HK-2 (cell line): ENCODE results near the gene MTHFD1L.

ENCODE experiments used
- DNase-seq: peaks from one replicate; pipeline ENCODE4 v3.0.0-alpha.2; 2018; ENCODE audit not compliant: unreplicated experiment

Gene MTHFD1L

DNA sequence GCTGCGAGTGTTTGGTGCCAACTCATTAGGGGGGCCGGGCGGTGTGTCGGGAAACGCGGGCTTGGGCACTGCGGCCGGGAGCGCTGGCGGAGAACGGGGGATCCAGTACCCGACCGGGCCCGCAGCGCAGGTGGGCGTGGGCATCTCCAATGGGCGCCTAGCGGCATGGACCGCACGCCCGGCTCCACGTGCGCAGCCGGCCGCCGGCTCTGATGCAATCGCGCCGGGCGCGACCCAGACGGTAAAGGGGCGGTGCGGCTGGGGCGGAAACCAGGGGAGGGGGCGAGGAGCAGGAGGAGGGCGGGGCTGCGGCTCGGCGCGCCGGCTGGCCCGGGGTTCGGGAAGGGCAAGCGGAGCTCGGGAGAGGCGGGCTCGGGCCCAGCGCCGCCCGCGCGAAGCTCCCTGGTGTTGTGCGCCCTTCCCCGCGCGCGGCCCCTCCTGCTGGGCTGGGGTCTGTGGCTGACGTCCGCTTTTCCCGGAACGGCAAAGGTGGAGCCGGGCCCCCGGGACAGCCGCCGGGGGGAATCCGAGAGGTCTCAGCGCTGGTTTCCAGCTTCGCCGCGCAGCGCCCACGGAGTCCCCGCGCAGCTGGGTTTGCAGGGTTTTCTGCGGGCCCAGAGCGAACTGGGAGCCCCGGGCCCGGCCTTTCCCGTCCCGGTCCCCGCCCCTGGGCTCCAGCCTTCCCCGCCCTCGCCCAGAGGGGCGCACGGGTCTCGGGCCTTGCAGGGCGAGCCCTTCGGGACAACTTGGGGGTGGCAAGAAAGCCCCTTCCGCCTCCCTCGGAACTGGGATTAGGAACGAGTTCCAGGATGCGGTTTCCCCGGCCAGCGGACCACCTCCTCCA is 867 bp downstream of the MTHFD1L start:
- peak; percentile 89 for DNase-seq

DNA sequence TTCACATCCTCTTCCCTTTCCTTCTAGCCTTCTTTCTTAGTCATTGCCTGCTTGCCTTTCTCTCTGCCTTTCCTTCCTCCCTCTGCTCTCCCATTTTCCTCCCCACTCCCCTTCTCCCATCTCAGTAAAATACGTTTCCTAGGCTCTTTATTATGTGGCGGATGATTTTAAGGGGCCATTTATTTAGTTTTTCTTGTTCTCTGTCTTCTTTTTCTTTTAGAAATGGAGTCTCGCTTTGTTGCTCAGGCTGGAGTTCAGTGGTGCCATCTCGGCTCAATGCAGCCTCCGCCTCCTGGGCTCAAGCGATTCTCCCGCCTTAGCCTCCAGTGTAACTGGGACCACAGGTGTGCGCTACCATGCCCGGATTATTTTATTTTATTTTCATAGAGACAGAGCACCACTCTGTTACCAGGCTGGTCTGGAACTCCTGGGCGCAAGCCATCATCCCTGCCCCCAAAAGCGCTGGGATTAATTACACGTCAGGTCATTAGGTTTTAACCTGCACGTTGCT is 1.5 kb downstream of the MTHFD1L start:
- peak; percentile 13 for DNase-seq

DNA sequence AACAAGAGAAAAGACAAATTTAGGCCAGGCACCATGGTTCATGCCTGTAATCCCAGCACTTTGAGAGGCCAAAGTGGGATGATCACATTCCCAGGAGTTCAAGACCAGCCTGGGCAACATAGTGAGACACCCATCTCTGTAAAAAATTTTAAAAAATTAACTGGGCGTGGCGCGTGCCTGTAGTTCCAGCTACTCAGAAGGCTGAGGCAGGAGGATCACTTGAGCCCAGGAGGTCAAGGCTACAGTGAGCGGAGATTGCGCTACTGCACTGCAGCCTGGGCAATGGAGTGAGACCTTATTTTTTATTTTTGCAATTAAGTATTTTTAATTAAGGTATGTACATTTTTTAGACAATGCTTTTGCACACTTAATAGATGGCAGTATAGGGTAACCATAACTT is 3.3 kb downstream of the MTHFD1L start:
- DNase-seq = no peak

DNA sequence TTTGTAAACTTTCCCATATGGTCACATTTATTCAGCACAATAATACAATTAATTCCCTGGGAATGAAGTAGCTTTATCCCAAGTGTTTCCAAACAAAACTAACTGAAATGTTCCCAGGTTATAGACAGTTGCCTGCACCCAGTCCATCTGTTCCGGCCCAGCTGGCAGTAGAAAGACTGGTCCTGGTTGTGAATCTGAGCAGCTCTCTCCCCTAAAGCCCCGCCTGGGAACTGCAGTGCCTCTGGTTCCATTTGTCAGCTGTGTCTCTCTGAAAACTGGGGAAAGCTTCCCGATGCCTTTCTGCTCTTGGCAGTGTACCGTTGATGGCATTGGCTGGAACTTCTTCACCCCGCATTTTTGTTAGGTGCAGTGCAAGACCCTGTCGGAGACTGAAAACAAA is 8.7 kb downstream of the MTHFD1L start:
- DNase-seq = no peak

DNA sequence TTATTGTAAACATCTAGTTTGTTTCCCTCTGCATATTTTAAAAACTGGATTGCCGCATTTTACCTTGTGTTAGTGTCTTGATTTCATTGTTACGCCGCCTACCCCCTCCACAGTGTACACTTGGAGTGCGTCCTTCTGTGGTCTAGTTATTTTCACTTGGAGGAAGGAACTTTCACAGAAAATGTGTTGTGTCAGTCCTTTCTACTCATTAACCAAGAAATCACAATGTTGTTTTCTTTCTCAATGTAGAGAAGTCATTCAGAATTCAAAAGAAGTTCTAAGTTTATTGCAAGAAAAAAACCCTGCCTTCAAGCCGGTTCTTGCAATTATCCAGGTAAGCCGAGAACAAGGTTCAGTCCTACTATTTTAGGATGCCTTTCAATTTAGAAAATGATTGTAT is 10.3 kb downstream of the MTHFD1L start:
- DNase-seq = no peak

DNA sequence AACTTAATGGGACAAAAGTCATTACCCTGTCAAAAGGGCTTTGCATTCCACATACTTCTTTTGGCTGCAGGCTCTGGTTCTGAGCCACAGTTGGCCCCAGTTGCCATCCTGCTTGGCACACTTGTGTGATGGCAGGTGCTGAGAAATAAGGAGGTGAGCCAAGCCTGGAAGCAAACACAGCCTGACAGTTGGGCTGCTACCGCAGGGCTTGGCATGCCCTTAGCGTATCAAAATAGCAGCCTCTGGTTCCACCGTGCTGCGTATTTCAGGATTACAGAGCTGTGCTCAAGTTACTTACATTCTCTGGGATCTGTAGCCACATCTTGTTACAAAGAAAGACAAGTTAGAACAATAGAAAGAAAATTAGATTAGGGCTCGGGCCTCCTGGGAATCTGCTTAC is 11.1 kb downstream of the MTHFD1L start:
- no peak for DNase-seq

DNA sequence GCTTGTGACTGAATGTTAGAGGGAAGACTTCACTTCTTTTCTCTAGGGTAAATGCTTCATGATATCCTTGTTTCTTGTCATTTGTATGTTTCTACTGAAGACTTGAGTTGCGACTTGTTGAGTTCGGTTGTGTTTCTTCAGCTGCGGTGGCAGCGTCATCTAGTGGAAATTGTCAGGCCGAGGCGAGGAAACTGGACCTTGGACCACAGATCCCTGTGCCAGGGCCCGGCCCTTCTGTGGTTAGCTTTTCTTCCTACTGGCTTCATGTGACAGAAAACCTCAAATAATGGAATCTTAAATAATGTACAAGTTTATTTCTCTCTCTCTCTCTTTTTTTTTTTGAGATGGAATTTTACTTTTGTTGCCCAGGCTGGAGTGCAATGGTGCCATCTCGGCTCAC is 12.4 kb downstream of the MTHFD1L start:
- no peak for DNase-seq

DNA sequence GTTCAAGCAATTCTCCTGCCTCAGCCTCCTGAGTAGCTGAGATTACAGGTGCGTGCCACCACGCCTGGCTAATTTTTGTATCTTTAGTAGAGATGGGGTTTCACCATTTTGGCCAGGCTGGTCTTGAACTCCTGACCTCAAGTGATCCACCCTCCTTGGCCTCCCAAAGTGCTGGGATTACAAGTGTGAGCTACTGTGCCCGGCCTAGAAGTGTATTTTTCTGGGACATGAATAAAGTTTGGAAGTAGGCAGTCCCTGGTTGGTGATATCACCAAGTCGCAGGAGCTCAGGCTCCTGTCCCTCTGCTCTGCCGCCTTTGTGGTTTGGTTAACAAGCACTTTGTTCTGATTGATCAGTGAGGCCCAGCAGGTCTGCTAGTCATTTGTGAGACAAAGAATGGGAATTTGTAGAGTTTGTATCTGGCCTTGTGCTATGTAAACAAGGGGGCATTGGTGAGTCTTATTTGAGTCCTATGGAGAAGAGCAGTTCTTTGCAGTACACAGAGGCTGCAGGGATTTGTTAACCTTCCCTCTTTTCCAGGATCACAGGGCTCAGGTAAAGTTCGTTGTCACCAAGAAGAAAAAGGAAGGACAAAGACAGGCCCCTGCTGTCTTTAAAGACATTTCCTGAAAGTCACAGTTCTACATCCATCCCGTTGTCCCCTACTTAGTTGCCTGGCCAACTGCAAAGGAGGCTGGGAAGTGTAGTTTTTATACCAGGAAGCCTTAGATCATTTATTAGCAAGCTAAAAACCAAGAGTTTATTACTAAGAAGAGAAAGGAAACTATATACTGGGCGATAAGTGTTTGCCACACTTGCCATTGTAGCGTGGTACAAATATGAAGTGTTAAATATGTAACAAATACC is 13.1 kb downstream of the MTHFD1L start:
- no peak for DNase-seq

DNA sequence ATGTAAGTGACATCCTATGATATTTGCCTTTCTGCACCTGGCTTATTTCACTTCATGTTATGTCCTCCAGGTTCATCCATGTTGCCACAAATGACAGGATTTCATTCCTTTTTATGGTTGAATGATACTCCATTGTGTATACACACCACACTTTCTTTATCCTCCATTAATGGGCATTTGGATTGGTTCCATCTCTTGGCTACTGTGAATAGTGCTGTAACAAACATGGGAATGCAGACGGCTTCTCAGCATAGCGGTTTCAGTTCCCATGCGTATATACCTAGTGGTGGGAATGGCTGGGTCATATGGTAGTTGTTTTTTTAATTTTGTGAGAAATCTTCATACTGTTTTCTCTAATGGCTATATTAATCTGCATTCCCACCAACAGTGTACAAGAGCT is 14.8 kb downstream of the MTHFD1L start:
- no peak for DNase-seq

DNA sequence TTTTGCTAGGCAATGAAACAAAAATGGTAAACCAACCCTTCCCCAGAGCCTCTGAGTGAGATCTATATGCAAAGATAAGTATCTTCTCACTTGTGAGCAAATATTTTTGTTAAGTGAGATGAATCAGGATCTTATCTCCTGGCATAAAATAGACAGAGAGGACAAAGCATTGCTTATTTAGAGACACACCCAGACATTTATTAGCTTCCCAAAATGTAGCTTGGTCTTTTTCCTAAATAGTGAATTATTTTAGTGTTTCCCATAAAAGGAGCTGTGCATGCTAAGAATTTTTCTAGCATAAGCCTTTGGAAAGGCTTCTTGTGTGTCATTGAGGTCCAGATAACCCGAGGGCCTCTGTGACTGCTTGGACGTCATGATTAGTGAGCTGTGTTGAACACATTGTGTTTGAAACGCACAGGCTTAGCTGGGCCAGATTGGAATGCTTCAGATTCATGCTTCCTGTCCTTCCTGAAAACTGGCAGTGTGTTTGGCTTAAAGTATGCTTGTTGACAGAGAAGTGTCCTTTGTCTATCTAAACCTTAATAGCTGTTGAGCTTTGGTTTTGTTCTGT is 16.5 kb downstream of the MTHFD1L start:
- no peak for DNase-seq

DNA sequence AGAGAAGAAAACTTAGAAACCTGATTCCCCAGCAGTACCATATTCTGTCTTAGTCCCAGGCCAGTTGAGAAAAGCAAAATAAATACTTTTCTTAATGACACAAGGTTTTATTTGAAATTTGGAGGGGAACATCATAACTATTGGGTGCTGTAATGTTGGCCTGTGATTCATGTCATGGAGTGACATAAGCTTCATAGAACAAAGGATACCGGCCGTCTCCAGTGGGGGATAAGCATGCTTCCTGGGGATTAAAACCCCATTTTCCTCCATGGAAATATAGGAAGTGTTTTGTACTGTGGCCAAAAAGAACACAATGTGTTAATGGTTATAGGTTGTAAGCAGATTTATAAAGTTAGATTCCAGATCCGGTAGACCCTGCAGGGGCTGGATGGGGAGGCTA is 18.0 kb downstream of the MTHFD1L start:
- no peak for DNase-seq

DNA sequence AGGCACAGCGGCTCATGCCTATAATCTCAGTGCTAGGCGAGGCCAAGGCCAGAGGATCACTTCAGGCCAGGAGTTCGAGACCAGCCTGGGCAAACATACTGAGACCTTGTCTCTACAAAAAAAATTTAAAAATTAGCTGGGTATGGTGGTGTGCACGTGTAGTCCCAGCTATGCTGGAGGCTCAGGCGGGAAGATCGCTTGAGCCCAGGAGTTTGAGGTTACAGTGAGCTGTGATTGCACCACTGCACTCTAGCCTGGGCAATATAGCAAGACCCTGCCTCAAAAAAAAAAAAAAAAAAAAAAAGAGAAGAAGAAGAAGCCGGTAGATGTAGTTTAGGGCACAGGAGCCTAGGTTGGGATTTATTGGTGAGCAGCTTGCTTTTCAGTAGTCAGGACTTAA is 20.7 kb downstream of the MTHFD1L start:
- no peak for DNase-seq

DNA sequence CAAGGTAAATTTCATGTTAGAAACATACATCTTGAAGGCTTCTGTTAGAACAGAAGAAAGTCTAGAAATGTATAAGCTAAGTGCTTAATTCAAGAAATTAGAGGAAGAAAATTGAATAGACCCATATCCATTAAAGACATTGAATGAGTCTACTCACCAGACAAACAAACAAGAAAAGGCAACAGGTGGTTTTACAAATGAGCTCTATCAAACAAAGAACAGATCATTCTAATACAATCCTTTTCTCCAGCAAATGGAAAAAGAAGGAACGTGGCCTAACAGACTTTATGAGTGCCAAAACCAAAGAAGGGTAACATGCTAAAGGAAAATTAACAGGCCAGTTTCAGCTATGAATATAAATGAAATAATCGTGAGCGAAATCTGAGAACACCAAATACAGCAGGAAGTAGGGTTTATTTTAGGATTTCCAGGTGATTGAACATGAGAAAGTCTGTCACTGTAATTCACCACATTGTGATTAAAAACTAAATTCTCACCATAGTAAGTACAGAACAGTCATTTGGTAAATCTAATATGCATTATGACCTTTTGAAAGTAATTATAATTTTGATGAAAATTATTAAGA is 22.6 kb downstream of the MTHFD1L start:
- DNase-seq = no peak

DNA sequence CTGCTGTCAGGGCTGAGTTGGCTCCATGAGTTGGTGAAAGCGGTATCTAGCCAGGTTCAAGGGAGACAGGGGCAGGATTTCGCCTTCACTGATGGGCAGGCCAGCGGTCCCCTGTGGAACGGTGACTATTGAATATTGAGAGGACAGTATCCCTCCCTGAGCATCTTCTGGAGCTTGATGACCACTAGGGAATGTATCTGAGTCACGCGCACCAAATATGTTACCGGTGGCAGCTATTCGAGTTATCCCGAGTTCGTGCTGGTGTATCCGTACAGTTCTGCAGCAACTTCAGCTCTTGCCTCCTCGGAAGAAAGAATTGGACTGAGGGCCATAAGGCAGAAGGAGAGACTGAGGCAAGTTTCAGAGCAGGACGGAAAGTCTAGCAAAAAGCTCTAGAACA is 24.8 kb downstream of the MTHFD1L start:
- DNase-seq = no peak

DNA sequence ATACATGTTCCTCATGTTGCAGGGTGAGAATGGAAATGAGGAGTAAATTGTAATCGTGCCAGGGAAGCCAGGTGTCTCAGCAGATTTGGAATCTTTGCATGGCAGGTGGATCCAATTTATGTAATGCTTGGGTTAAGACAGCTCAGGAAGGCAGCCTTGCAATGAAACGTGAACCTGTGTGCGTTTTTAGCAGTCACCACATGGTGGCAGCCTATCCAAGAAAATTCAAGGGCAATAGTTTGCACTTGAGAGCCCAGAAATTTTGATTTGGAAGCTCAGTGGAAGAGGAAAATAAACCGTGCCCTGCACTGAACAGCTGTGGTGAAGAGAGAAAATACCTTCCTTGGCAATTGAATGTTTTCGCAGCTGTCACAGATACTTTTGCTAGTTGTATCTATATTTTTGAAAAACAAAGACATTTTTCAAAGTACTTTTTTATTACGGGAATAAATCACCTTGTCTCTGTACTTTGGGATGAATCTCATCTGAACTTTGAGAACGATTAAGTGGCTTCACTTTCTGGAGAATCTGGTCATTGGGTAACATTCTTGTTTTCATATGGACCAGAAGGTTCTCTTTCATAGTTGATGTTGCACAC is 26.5 kb downstream of the MTHFD1L start:
- DNase-seq = peak; percentile 60

DNA sequence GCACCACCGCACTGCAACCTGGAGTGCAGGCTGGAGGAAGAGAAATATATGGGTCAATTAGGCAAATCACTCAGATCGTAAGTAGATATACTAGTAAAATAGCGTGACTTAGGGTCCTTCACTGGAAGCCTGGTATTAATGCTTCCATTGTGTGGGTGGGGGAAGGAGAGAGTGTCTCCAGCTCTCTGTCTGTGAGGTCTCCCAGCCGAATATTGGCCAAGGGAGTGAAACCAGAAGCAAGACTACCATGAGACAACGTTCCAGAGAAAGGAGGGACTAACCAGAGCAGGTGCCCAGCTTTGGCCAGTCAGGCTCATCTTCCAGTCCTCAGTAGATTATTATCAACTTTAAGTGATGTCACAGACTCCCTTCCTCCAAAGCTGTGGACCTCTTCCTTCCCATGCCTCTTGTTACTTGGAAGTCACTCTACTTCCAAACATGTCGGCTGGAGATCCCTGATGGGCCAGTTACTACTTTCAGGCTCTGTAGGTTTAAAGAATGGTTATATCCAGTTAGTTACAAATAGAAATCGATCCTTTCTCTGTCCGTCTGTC is 28.8 kb downstream of the MTHFD1L start:
- DNase-seq = no peak

DNA sequence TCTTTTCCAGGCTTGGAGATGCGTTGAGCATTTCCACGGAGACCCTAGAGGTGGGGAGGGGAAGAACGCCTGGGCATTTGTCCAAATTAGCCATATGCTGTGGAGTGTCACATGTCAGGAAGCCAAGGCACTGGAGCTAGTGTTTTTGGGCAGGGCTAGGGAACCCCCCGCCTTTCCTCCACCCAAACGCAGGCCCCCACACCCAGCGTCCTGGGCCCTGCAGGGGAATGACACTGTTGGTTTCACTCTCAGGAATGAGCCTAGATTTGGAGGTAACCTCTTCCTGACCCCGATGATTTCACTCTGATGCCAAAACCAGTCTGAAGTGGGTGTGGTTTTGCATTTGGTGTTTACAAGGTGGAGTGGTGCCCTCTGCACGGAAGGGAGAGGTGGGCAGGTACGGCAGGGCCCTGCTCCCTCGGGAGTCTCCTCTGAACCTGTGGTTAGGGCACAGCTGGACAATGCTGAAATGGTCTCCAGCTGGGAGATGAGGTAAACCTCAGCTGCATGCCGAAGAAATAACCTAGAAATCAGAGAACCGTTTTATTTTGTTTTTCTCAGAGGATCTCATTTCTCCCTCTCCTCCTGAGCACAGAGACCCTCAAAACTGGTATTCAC is 29.5 kb downstream of the MTHFD1L start:
- no peak for DNase-seq

DNA sequence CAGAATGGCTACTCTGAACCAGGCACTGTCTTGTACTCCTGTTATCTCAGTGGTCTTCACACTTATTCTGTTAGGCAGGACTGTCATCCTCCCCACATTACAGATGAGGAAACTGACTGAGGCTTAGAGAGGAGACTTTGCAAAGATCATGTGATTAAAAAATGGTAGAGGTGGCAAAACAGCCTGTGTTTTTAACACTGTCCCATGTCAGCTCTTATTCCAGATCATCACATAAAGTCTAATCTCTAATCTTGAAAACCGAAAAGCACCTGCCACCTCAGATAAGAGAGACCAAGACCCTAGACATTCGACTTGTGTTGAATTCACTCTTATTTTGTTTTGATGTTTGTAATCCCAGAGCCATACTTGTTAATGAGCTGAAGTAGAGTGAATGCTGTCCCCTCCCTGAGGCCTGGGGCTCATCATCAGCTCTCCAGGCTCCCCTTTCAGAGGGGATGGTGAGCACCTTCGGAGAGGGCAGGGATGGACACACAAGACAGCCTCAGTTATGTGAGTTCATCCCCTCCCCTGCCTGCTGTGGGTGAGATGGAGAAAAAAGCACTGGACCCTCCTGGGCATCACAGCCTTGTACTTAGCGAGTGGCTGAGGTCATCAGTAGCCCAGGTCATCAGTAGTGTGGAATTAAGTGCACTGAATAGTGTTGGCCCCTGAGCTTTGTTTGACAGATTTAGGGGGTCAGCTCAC is 30.6 kb downstream of the MTHFD1L start:
- DNase-seq = no peak

DNA sequence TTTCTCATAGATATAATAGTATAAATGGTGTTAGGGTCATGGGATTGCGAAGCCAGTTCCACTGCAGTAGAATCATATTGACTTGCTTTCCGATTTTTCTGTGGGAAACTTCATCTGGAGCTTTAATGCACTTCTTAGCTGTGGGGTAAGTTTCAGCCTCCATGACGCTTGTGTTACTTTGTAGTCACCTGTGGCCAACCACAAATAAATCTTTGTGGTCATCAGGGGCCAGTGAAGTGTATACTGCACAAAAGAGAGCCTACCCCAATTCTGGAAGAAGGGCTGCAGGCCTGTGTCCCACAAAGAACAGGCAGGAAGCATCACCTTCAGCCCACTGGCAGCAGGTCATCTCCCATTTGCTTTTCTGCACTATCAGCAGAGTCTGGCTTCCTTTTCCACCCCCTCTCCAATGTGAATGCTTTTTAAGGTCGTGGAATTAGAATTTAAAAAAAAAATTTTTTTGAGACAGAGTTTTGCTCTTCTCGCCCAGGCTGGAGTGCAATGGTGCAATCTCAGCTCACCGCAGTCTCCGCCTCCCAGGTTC is 32.0 kb downstream of the MTHFD1L start:
- DNase-seq = no peak
